GM19467 (cell line): ENCODE measurements around the gene ASCC3.

ENCODE experiments used
- ATAC-seq: cut with Tn5 transposase; IDR thresholded peaks from one replicate; pipeline ENCODE4 v1.9.1; 2021; ENCODE audit warnings: mild to moderate bottlenecking, moderate library complexity; ENCODE audit not compliant: unreplicated experiment

Gene ASCC3

DNA sequence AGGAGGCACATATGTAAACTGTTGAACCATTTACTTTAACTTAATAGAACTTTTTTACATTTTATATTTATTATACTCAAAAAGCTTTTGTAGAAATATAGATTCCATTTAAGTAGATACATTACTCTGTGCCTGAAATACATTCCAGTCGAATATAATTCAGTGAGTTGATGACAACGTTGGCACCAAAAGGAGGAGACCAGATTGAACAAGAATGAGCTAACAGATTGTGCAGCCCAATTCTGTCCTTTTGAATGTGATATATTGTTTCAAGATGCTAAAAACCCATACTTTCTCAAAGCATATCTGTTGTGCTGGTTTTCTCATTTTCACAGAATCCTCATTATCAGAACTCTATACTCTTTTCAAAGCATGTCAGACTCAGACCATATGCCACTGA, 269.0 kb downstream of the ASCC3 start:
- no peak for ATAC-seq

DNA sequence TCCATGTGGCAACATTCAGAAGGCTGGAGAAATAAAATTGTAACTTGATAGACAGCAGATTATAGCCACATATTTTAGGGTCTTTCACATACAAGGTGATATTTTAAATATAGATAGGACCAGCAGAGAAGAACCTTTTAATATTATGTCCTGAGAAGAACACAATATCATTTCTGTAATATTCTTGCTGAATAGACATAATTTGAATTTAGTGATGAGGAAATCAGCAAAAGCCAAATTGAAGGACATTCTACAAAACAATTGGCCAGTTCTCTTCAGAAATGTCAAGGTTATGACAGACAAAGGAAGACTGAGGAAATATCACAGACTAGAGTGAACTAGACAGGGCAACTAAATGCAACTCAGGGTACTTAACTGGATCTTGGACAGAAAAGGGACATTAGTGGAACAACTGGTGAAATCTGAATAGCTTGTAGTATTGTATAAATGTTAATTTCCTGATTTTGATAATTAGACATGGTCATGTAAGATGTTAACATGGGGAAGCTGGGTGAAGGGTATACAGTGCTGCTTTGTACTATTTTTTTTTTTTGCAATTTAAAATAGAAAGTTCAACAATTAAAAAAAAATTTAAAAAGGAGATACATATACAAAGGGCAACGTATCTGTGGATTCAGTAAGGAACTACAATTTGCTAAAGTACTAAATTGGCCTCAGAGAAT, 281.9 kb downstream of the ASCC3 start:
- ATAC-seq, result no peak

DNA sequence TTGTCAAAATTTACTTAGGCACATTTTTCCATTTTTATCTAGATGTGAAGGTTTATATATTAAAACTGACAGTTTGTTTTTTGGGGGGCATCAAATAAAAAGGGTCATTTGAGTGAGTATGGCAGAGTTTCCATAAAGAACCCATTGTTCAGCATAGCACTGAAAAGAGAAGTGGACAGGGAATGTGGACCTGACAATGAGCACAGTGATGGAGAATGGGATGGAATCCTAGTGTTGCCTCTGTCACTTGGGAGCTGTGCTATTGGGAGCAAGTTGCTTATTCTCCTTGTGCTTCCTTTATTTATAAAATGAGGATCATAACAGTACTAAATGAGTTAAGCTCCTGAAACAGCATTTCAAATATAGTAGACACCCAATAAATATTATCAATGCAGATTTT, 285.7 kb downstream of the ASCC3 start:
- ATAC-seq, result no peak

DNA sequence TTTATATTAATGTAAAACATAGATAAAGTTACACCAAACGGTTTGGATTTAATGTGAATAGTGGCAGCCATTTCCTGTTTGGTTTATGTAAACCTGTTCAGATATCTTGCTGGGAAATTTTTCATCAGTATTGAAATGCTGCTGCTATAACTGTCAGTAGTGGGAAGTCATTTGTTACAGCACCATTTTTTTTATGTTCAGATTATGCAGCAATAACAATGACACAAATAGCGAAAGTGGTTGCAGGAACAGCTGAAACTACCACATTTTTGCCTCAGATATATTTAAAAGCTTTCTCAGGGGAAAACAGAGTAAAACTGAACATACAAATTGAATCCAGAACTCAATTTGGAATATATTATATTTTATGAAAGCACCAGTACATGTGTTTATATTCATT, 287.6 kb downstream of the ASCC3 start:
- no peak for ATAC-seq

GRCh38 chr6:100592929-100593328, 288.2 kb downstream of the ASCC3 start:
- ATAC-seq, result no peak

- no peak for ATAC-seq
Observed at GRCh38 chr6:100577425-100577824, 303.7 kb downstream of the ASCC3 start.

DNA sequence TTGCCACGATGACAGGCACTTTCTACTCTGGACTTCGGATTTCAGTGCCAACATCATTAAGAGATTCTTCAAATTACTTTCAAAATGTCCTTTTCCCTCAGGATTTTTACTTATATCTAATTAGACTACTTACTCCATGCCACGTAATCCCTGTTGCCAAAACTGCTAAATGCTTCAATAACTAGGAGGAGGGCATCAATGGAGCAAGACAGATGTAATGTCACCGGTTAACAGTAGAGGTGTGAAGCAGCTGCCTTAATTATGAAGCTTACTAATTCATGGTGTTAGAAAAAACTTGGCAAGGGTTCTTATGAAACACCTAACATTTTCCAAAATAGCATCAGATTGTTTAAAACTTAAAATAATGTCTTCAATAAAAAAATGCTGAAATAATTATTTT, 305.2 kb downstream of the ASCC3 start:
- no peak for ATAC-seq

DNA sequence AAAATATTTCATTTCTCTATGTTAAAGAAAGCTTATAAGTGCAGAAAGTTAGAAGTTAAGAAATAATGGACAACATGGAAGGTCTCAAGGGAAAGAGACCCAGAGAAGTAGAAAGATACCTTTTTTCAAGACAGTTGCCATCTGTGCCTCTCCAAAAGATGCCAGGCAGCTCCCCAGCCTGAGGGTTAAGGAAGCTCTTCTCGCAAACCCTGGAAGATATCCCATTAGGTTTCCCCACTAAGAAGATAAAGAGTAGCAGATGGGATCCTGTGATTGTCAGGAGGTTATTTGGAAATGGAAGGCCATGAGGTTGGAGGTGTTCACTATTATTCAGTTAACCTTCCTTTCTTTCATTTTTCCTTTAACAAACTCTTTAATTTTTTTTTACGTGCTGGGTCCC, 306.3 kb downstream of the ASCC3 start:
- no peak for ATAC-seq

DNA sequence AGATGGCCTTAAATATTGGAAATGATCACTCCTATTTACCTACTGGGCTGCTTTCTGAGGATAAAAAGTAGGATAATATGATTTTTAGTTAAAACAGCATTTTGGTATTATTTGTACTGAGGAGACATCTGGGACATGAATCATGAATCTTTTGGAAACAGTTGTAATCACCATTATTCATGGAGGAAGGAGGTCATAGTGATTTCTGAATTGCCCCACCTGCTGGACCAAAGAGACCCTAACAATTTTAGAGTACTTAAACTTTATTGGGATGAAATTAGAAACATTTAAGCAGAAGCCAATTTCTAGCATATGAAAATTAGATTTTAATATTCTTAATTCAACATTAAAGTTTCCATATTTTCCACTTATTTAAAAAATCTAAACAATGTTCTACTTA, 308.0 kb downstream of the ASCC3 start:
- no peak for ATAC-seq

- ATAC-seq, result no peak
Observed at GRCh38 chr6:100568255-100568654, 312.9 kb downstream of the ASCC3 start.

DNA sequence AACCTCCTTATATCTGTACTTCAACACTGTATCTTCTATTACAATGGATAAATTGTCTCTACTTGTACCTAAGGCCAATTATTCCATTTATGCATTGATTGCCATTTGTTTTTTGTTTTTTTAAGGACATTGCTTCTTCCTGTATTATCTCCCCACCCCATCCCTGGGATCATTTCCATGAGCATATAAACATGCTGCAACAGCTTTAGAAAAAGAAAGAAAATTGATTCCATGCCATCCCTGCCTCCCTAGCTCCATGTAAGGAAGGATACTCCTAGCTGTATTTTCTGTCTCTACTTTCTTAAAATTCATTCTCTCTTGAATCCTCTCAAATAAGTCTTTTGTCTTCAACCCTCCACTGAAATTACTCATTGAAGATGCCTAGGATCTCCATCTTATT, 314.6 kb downstream of the ASCC3 start:
- ATAC-seq, result no peak

DNA sequence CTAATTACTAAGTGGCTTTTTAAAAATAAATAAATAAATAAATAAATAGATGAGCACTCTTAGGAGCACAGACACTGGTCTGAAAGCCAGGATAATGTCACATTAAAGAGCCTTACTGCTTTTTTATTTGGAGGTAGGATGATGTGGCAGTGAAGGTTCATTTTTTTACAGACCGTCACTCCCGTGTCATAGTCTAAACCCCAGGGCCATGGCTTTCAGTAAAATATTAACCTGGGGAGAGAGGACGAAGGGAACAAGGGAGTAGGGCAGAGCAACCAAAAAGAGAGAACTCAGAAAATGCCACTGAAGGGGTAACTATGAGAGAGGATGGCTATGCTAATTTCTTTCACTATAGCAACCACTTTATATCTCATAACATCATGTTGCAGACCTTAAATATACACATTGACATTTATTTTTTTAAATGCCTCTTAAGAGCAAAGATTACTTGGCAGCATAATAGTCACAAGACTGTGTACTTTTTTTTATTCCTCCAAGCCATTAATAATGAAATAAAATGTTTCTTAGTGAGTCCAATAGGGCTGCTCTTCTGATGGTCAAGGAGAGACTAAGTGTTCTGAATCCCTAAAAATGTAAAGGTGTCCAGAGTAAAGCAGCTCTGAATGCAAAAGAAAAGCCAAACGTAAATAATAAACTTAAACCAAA, 315.6 kb downstream of the ASCC3 start:
- no peak for ATAC-seq

- ATAC-seq, result no peak
Observed at GRCh38 chr6:100559859-100560258, 321.3 kb downstream of the ASCC3 start.

DNA sequence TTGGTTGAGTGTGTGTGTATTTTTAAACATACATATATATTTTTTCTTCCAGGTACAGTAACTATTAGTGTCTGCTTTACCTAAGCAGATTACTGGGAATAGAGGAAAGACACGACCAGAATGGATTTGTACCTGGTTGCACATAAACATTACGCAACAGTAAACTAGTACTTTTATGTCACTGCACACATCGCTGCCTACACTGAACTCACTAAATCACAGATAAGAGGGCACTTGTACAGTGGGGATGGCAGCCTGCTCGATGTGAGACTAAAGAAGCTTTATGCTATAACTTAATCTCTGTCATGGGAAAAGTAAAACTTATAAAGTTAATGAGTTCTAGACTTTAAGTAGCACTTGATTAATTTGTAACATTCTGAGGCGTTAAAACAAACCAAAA, 326.9 kb downstream of the ASCC3 start:
- ATAC-seq, result no peak

DNA sequence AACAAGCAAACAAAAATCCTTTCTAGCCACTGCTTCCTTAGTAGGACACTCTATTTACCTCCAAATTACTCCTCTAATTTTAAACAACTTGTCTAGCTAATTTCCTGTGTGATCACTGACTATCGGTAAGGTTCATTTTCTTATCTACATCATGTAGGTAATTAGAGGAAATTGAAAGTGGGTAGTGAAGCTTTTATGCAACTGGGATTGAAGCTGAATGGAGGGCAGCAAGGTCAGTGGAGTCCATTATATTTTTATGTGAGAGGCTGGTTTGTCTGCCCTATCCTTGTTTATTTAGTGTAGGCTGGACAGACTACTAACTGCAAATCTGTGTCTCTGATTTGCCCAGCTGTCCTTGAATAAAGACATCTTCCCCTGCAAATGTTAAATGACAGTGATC, 327.9 kb downstream of the ASCC3 start:
- no peak for ATAC-seq

GRCh38 chr6:100549406-100550167, 331.5 kb downstream of the ASCC3 start:
- ATAC-seq, result no peak

- no peak for ATAC-seq
Observed at GRCh38 chr6:100538086-100538485, 343.0 kb downstream of the ASCC3 start.

DNA sequence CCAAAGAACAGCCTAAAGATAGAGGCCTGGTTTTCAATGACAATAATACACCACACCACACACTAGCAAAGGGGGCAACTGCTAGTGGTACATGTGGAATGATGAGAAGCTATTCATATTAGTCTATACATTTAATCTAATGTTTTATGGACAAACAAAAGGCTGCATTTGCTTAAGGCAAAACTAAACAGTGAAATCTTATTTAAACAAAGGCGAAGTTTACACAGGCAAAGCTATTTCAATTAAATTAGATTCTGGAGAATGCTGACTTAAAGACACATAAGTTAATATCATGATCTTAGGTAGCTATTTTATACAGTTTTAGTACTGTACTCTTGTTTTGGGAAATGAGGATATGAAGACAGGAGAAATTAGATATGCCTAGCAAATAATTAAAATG, 362.5 kb downstream of the ASCC3 start:
- no peak for ATAC-seq

GRCh38 chr6:100517633-100518032, 363.5 kb downstream of the ASCC3 start:
- ATAC-seq, result no peak

DNA sequence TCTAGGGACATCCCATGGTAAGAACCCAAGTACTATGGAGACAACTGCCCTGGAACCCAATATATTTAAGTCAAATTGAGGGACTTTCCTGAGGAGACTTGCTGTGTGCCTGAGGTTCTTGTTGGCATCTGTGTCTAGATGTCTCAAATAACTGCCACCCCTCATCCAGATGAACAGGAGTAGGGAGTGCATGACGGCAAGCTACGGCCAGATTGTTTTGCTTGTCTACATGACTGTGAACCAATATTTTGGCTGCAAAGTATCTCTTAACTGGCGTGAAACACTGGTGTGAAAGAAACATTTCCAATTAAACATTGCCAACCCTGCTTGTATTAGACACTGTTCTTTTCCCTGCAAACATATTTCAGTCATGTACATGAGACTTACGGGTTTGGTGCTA, 364.0 kb downstream of the ASCC3 start:
- no peak for ATAC-seq

GRCh38 chr6:100514660-100515059, 366.5 kb downstream of the ASCC3 start:
- no peak for ATAC-seq

GRCh38 chr6:100512203-100512862, 368.8 kb downstream of the ASCC3 start:
- ATAC-seq, result no peak
